NCI-H1436 (cell line): ENCODE results near the gene SCGB1D1.

Experiments
- DNase-seq: peaks from one replicate; lab custom pipeline; 2025; lab: John Stamatoyannopoulos, UW

Gene SCGB1D1

GRCh38 chr11:62190011-62190410 is at the start of gene SCGB1D1:
Gene SCGB1D1 (plus strand): TSS chr11:62190216. CDS start chr11:62190285, 69 bp downstream.
- DNase-seq = no peak

GRCh38 chr11:62140304-62141110 is 49.5 kb upstream of the SCGB1D1 start:
- no peak for DNase-seq

GRCh38 chr11:62141111-62142042 is 48.6 kb upstream of the SCGB1D1 start:
- no peak for DNase-seq

- DNase-seq = no peak
Observed at GRCh38 chr11:62142043-62142375, 48.0 kb upstream of the SCGB1D1 start.

- no peak for DNase-seq
Observed at GRCh38 chr11:62142921-62143320, 47.1 kb upstream of the SCGB1D1 start.

- no peak for DNase-seq
Observed at GRCh38 chr11:62143727-62144126, 46.3 kb upstream of the SCGB1D1 start.

- DNase-seq = no peak
Observed at GRCh38 chr11:62144641-62145255, 45.3 kb upstream of the SCGB1D1 start.

- no peak for DNase-seq
Observed at GRCh38 chr11:62145261-62145871, 44.6 kb upstream of the SCGB1D1 start.

- no peak for DNase-seq
Observed at GRCh38 chr11:62146476-62147200, 43.4 kb upstream of the SCGB1D1 start.

- no peak for DNase-seq
Observed at GRCh38 chr11:62147545-62147944, 42.5 kb upstream of the SCGB1D1 start.

GRCh38 chr11:62148271-62148980 is 41.6 kb upstream of the SCGB1D1 start:
- DNase-seq = no peak

- DNase-seq = no peak
Observed at GRCh38 chr11:62149986-62150886, 39.8 kb upstream of the SCGB1D1 start.

- no peak for DNase-seq
Observed at GRCh38 chr11:62150887-62151736, 38.9 kb upstream of the SCGB1D1 start.

- no peak for DNase-seq
Observed at GRCh38 chr11:62151737-62152102, 38.3 kb upstream of the SCGB1D1 start.

- DNase-seq = no peak
Observed at GRCh38 chr11:62152245-62153086, 37.5 kb upstream of the SCGB1D1 start.

- no peak for DNase-seq
Observed at GRCh38 chr11:62153087-62153395, 37.0 kb upstream of the SCGB1D1 start.

GRCh38 chr11:62153617-62154016 is 36.4 kb upstream of the SCGB1D1 start:
- DNase-seq = no peak

- no peak for DNase-seq
Observed at GRCh38 chr11:62157603-62158002, 32.4 kb upstream of the SCGB1D1 start.
